WI38 (cell line): ENCODE results near the gene ERCC8.
A peak's percentile ranks its signal among the peaks of the same experiment; 100 is the strongest.

Experiments used
- H3K4me3 ChIP-seq: 2 replicates; pipeline ENCODE4 v1.5.1; 2011; ENCODE audit warnings: low read depth, mild to moderate bottlenecking, control low read depth, low read length
- TF ChIP-seq, protein P1 (sequence below): IDR thresholded peaks from 2 replicates; pipeline ENCODE4 v1.5.1; 2012; ENCODE audit warnings: low read depth, mild to moderate bottlenecking, control low read depth, low read length

ERCC8 gene

GRCh38 chr5:60978968-60979367 lies 34.1 kb upstream of the ERCC8 start:
- H3K4me3 ChIP-seq = no peak overlapping the region
- TF ChIP-seq, protein P1, sequence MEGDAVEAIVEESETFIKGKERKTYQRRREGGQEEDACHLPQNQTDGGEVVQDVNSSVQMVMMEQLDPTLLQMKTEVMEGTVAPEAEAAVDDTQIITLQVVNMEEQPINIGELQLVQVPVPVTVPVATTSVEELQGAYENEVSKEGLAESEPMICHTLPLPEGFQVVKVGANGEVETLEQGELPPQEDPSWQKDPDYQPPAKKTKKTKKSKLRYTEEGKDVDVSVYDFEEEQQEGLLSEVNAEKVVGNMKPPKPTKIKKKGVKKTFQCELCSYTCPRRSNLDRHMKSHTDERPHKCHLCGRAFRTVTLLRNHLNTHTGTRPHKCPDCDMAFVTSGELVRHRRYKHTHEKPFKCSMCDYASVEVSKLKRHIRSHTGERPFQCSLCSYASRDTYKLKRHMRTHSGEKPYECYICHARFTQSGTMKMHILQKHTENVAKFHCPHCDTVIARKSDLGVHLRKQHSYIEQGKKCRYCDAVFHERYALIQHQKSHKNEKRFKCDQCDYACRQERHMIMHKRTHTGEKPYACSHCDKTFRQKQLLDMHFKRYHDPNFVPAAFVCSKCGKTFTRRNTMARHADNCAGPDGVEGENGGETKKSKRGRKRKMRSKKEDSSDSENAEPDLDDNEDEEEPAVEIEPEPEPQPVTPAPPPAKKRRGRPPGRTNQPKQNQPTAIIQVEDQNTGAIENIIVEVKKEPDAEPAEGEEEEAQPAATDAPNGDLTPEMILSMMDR = no peak

DNA sequence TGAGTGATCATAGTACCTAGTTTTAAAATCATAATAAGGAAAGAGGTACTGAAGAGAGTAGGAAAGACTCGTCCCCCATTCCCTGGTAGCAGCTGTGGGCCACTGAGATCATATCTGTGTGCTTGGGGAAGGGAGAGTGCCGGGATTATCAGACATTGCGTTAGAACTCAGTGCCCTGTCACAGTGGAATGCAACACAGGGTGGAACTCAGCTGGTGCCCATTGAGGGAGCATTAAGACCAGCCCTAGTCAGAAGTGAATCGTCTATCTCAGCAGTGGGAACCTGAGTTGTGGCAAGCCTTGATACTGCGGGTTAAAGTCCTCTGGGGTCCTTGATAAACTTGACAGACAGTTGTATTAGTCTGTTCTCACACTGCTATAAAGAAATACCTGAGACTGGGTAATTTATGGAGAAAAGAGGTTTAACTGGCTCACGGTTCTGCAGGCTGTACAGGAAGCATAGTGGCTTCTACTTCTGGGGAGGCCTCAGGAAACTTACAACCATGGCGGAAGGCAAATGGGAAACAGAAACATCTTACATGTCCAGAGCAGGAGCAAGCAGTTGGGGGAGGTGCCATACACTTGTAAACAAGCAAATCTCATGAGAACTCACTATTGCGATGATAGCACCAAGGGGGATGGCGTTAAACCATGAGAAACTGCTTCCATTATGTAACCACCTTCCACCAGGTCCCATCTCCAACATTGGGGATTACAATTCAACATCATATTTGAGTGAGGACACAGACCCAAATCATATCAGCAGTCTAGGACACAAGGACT lies 33.3 kb upstream of the ERCC8 start:
- TF ChIP-seq, protein P1 = no peak
- H3K4me3 ChIP-seq = no peak overlapping the region

DNA sequence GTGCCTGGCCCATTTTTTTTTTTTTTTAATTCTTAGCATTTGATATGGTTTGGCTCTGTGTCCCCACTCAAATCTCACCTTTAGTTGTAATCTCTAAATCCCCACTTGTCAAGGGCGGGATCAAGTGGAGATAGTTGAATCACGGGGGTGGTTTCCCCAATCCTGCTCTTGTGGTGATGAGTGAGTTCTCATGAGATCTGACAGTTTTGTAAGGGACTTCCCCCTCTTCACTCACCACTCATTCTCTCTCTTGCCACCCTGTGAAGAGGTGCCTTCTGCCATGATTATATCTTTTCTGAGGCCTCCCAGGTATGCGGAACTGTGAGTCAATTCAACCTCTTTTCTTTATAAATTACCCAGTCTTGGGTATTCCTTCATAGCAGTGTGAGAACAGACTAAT lies 27.4 kb upstream of the ERCC8 start:
- TF ChIP-seq, protein P1 = no peak
- H3K4me3 ChIP-seq = no peak overlapping the region

DNA sequence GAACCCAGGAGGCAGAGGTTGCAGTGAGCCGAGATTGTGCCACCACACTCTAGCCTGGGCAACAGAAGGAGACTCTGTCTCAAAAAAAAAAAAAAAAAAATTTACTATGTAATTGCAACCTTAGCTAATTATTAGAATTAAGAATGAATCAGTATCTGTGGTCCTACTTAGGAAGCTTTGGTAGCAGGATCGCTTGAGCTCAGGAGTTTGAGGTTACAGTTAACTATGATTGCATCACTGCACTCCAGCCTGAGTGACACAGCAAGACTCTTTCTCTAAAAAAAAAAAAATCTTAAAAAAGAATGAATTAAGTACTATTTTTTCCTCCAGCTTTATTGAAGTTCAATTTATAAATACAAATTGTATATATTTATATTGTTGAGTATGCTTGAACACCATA lies 16.8 kb upstream of the ERCC8 start:
- TF ChIP-seq, protein P1 = no peak
- no peak overlapping the region for H3K4me3 ChIP-seq

DNA sequence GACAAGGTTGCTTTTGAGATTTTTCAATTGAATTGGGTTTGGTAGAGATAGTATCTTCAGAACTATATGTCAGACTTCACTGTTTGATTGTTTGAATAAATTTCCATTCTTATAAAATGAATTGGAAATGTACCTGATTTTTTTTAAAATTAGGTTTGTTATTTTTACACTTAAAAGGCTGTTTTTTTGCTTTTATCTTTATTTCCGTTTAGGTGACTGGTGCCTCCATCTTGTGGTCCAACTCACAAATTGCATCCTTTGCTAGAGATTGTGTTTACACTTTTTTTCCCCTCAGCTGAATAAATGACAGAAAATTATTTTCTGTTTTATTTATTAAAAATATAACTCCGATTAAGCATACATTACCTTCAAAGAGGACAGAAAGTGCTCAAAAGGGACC lies 15.7 kb upstream of the ERCC8 start:
- no peak overlapping the region for H3K4me3 ChIP-seq
- TF ChIP-seq, protein P1 = peak; percentile 39; the same call in 1 of the 2 replicates

DNA sequence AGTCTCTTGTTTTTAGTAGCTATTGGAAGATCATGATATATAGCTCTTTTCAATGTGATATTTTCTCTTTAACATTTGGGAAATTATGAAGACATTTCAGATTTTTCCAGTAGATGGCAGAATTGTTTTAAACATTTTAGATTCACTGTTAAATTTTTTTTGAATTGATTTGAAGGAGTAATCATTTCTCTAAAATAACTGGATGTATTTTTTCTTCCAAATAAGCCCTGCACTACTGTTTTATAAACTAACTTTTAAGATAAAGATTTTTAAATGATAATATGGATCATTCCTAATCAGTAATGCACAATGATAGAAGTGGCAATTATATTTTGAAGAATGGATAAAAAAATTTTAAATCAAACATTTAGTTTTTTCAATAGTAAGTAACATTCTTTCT lies 14.3 kb upstream of the ERCC8 start:
- no peak overlapping the region for H3K4me3 ChIP-seq
- TF ChIP-seq, protein P1 = no peak

- TF ChIP-seq, protein P1 = no peak
- H3K4me3 ChIP-seq = no peak overlapping the region
Measured at GRCh38 chr5:60958712-60959111, 13.8 kb upstream of the ERCC8 start.
